PC-9 (cell line): ENCODE measurements around the gene PEX5. TPM values are rescaled to one million over a fixed set of nuclear protein-coding genes. Genes with fewer than 3 reads are reported as not detected.

ENCODE experiments used
- BruUV-seq: library from RNA; stranded (reverse); fragments of 400-500 nt; replicated peaks from 2 replicates; lab custom pipeline; 2021; lab: Mats Ljungman, UMichigan
- CTCF ChIA-PET: fragments of 300-600 bp; sonication (Branson Sonifier 250); formaldehyde crosslinking; loops from one replicate; lab custom pipeline; 2022; ENCODE audit warnings: antibody characterized with exemption; lab: Charles Lee
- POLR2A ChIA-PET: fragments of 300-600 bp; sonication (Branson Sonifier 250); formaldehyde crosslinking; loops from one replicate; lab custom pipeline; 2022; ENCODE audit warnings: antibody characterized with exemption; ENCODE audit not compliant: unreplicated experiment; lab: Charles Lee
- DNase-seq, 2 experiments: peaks; one replicate each; pipeline versions ENCODE4 v3.0.0 to v3.0.0-alpha.2; 2015 to 2022; ENCODE audit warnings: mixed read lengths in 1 of 2
- H2AFZ ChIP-seq: fragments of 200-600 bp; sonication (generic); 2 replicates; pipeline ENCODE4 v1.8.1; 2017; ENCODE audit warnings: antibody characterized with exemption
- H3F3A ChIP-seq: fragments of 200-600 bp; sonication (generic); 2 replicates; pipeline ENCODE4 v1.8.1; 2017; ENCODE audit warnings: antibody characterized with exemption, mild to moderate bottlenecking, low read depth; ENCODE audit not compliant: insufficient read depth
- H3K27ac ChIP-seq: fragments of 200-600 bp; sonication (generic); 2 replicates; pipeline ENCODE4 v1.6.1; 2016; ENCODE audit warnings: mixed run types
- H3K27me3 ChIP-seq: fragments of 200-600 bp; sonication (generic); 2 replicates; pipeline ENCODE4 v1.6.1; 2016; ENCODE audit warnings: low read depth, mixed run types; ENCODE audit not compliant: insufficient read depth
- H3K36me3 ChIP-seq: fragments of 200-600 bp; sonication (generic); 2 replicates; pipeline ENCODE4 v1.6.1; 2016; ENCODE audit warnings: low read depth, mixed run types
- H3K4me1 ChIP-seq: fragments of 200-600 bp; sonication (generic); replicated peaks from 2 replicates; pipeline ENCODE4 v1.6.1; 2016; ENCODE audit warnings: mixed run types; ENCODE audit not compliant: insufficient read depth
- H3K4me2 ChIP-seq: fragments of 200-600 bp; sonication (generic); 2 replicates; pipeline ENCODE4 v1.6.1; 2017; ENCODE audit warnings: mixed run types
- H3K4me3 ChIP-seq: fragments of 200-600 bp; sonication (generic); 2 replicates; pipeline ENCODE4 v1.6.1; 2016; ENCODE audit warnings: mixed run types
- H3K79me2 ChIP-seq: fragments of 200-600 bp; sonication (generic); 2 replicates; pipeline ENCODE4 v1.6.1; 2017; ENCODE audit warnings: low read depth, mixed run types
- H3K9me2 ChIP-seq: fragments of 200-600 bp; sonication (generic); 2 replicates; pipeline ENCODE4 v1.8.1; 2017; ENCODE audit warnings: mild to moderate bottlenecking; ENCODE audit not compliant: insufficient read depth
- H3K9me3 ChIP-seq: fragments of 200-600 bp; sonication (generic); 2 replicates; pipeline ENCODE4 v1.8.1; 2016; ENCODE audit warnings: low read depth; ENCODE audit not compliant: insufficient read depth
- H4K20me1 ChIP-seq: fragments of 200-600 bp; sonication (generic); 2 replicates; pipeline ENCODE4 v1.8.1; 2017; ENCODE audit not compliant: insufficient read depth
- EZH2 ChIP-seq: fragments of 200-600 bp; sonication (generic); IDR thresholded peaks from 2 replicates; pipeline ENCODE4 v1.8.0; 2017; ENCODE audit warnings: antibody characterized with exemption, low read depth
- intact Hi-C: fragments of 100-400 bp; cut with micrococcal nuclease; formaldehyde crosslinking; loops from one replicate; pipeline ENCODE4 v1.10.0; 2022; ENCODE audit not compliant: unreplicated experiment
- total RNA-seq: library from RNA; stranded (reverse); gene quantifications from 2 replicates; pipeline ENCODE4 v1.2.3, GENCODE V29; 2021
- TF ChIP-seq, protein P1 (sequence below): fragments of 200-600 bp; sonication (generic); conservative IDR thresholded peaks from 2 replicates; pipeline ENCODE4 v1.6.1; 2017; ENCODE audit warnings: mixed run types, antibody characterized with exemption, mild to moderate bottlenecking, moderate library complexity

PEX5 gene
- total RNA-seq, 1 experiment from 2014 or later = 62.1 TPM

DNA sequence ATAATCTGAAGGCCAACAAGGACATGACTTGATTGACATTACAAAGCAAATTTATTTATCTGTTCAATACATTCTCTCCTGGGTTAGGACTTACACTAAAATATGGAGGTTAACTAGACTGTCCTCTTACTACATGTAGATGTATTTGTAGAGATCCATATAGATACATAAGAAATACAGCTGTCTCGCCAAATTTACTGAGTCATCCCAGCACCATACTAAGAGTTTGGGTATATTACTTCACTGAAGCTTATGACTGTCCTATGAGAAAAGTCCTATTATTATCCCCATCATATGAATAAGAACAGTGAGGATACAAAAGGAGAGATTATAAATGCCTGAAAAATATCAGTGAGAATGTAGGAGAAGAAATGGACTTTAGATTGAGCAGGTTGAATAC lies 69.6 kb downstream of the PEX5 start:
- H2AFZ ChIP-seq = no peak overlapping the region
- ChIA-PET POLR2A (interaction anchor here (0.7 kb wide), 1 partner anchor 27 kb away, joined by 3 read pairs; no protein-coding TSS in a partner anchor), CTCF (no interaction called here)
- TF ChIP-seq, protein P1, sequence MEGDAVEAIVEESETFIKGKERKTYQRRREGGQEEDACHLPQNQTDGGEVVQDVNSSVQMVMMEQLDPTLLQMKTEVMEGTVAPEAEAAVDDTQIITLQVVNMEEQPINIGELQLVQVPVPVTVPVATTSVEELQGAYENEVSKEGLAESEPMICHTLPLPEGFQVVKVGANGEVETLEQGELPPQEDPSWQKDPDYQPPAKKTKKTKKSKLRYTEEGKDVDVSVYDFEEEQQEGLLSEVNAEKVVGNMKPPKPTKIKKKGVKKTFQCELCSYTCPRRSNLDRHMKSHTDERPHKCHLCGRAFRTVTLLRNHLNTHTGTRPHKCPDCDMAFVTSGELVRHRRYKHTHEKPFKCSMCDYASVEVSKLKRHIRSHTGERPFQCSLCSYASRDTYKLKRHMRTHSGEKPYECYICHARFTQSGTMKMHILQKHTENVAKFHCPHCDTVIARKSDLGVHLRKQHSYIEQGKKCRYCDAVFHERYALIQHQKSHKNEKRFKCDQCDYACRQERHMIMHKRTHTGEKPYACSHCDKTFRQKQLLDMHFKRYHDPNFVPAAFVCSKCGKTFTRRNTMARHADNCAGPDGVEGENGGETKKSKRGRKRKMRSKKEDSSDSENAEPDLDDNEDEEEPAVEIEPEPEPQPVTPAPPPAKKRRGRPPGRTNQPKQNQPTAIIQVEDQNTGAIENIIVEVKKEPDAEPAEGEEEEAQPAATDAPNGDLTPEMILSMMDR = no peak
- no peak for TF ChIP-seq EZH2
- intact Hi-C loops = no loop called here
- no peak overlapping the region for H3K4me2 ChIP-seq
- H3K9me2 ChIP-seq = no peaks in the 10 kb centered on the region
- H3K27ac ChIP-seq = no peak overlapping the region
- H3K4me1 ChIP-seq = no peaks in the 10 kb centered on the region
- no peak for DNase-seq
- BruUV-seq = no TSS peak
- no peaks in the 10 kb centered on the region for H3F3A ChIP-seq
- H3K36me3 ChIP-seq = no peaks in the 10 kb centered on the region
- no peak overlapping the region for H3K4me3 ChIP-seq
- H3K79me2 ChIP-seq = no peaks in the 10 kb centered on the region
- no peaks in the 10 kb centered on the region for H3K9me3 ChIP-seq
- no peaks in the 10 kb centered on the region for H4K20me1 ChIP-seq
- 0 out of 2 replicates have a peak, but pooled peaks cover 11% of the 10 kb centered on the region for H3K27me3 ChIP-seq

Other genes with a start within 250 kb of the PEX5 start
- not detected in 2 replicates for gene RNU7-1, start 245.9 kb upstream of the PEX5 start, total RNA-seq
- 198 and 218 TPM in 2 replicates for gene C12orf57, start 245.7 kb upstream of the PEX5 start, total RNA-seq
- 84.1 and 92.7 TPM in 2 replicates for gene PTPN6, start 238.3 kb upstream of the PEX5 start, total RNA-seq
- 384 and 386 TPM in 2 replicates for gene PHB2, start 219.0 kb upstream of the PEX5 start, total RNA-seq
- 84.5 and 96.5 TPM in 2 replicates for gene EMG1, start 218.8 kb upstream of the PEX5 start, total RNA-seq
- 53.8 and 102 TPM in 2 replicates for gene LPCAT3, start 171.2 kb upstream of the PEX5 start, total RNA-seq
- gene C1S, start 129.0 kb upstream of the PEX5 start, total RNA-seq = 32.4 and 32.9 TPM in 2 replicates
- gene C1R, start 97.2 kb upstream of the PEX5 start, total RNA-seq = 20.5 and 24.0 TPM in 2 replicates
- 70.4 and 72.9 TPM in 2 replicates for gene C1RL, start 80.5 kb upstream of the PEX5 start, total RNA-seq
- gene RBP5, start 60.8 kb upstream of the PEX5 start, total RNA-seq = 0.74 and 1.3 TPM in 2 replicates
- gene CLSTN3, start 59.3 kb upstream of the PEX5 start, total RNA-seq = 111 and 153 TPM in 2 replicates
- not detected in 2 replicates for gene ACSM4, start 114.4 kb downstream of the PEX5 start, total RNA-seq